ENCODE results near the gene SLC6A11.

GRCh38 chr3:10852066-10852808 is 36.2 kb downstream of the SLC6A11 start:
- TF ChIP-seq POLR2A (IDR thresholded peaks at IDR 0.05) (no peak), CTCF (IDR thresholded peaks at IDR 0.05) (no peak)
